Measurements from ENCODE around the gene S100A4. TPM values are rescaled to one million over a fixed set of nuclear protein-coding genes. Genes with fewer than 3 reads are reported as not detected.

Gene S100A4
- total RNA-seq, 1 experiment from 2014 or later, result 22.7 TPM

DNA sequence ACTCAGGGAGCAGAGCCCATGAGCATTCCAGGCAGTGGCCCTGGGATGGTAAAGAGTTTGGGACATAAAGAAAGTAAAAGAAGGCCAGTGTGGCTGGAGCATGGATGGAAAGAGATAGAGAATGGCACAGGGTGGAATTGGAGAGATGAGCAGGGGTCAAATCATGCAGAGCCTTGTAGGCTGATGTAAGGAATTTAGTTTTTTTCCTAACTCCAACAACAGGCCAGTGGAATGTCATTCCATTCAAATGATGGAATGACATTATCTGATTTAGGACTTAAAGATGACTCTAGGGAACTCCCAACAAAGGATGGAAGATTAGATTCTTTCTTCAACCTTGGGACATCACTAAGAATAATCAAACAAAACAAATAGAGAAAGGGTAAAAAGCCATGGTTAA, 32.9 kb upstream of the S100A4 start:
- ChIA-PET POLR2A (no interaction called here), CTCF (interaction anchor here (1.2 to 2.4 kb wide), 5 partner anchors 10 to 84 kb away, joined by 5 to 9 read pairs (median 6); partner anchors contain the start of genes CHTOP, S100A13 and S100A16)

DNA sequence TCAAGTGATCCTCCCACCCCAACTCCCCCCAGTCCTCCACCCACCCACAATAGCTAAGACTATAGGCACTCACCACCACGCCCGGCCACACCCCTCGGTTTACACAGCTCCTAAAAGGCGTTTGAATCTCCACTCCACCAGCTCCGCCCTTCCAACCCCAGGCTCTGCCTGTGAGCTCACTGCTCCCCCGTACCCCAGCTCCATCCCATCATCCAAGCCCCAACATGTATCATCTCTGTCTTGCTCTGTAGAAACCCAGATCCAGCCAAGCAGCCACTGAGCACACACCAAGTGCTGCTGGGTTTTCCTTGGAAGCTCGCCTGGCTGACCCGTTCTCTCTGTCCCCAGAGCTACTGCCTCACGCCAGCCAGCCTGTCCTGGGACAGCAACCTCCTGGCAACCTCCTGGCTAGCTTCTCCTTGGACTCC, 32.0 kb upstream of the S100A4 start:
- Mint-ChIP-seq H3K27me3 (ENCODE audit: low read depth) (0 out of 2 replicates have a peak, but pooled peaks cover 2% of the 10 kb centered on the region), H3K9me3 (no peaks in the 10 kb centered on the region), H3K4me1 (peaks cover 16% of the 10 kb centered on the region), H3K4me3 (no peak overlapping the region), H3K27ac (no peak overlapping the region), H3K36me3 (peaks cover 3% of the 10 kb centered on the region; the same call in 1 of the 2 replicates)
- no peak for DNase-seq (ENCODE audit: low spot score)
- ChIA-PET CTCF (interaction anchor here (0.6 to 2.7 kb wide), 10 partner anchors 9 to 83 kb away, joined by 3 to 30 read pairs (median 4); partner anchors contain the start of genes CHTOP, S100A1, S100A13 and S100A14), POLR2A (interaction anchor here (0.8 to 1.1 kb wide), 2 partner anchors 21 to 57 kb away, joined by 3 to 4 read pairs; no protein-coding TSS in a partner anchor)
- ATAC-seq, result no peak
- TF ChIP-seq ZNF671 (CRISPR knock-in tag; IDR thresholded peaks at IDR 0.05), result no peak
- TF ChIP-seq, protein P1, sequence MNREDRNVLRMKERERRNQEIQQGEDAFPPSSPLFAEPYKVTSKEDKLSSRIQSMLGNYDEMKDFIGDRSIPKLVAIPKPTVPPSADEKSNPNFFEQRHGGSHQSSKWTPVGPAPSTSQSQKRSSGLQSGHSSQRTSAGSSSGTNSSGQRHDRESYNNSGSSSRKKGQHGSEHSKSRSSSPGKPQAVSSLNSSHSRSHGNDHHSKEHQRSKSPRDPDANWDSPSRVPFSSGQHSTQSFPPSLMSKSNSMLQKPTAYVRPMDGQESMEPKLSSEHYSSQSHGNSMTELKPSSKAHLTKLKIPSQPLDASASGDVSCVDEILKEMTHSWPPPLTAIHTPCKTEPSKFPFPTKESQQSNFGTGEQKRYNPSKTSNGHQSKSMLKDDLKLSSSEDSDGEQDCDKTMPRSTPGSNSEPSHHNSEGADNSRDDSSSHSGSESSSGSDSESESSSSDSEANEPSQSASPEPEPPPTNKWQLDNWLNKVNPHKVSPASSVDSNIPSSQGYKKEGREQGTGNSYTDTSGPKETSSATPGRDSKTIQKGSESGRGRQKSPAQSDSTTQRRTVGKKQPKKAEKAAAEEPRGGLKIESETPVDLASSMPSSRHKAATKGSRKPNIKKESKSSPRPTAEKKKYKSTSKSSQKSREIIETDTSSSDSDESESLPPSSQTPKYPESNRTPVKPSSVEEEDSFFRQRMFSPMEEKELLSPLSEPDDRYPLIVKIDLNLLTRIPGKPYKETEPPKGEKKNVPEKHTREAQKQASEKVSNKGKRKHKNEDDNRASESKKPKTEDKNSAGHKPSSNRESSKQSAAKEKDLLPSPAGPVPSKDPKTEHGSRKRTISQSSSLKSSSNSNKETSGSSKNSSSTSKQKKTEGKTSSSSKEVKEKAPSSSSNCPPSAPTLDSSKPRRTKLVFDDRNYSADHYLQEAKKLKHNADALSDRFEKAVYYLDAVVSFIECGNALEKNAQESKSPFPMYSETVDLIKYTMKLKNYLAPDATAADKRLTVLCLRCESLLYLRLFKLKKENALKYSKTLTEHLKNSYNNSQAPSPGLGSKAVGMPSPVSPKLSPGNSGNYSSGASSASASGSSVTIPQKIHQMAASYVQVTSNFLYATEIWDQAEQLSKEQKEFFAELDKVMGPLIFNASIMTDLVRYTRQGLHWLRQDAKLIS (CRISPR knock-in tag; IDR thresholded peaks at IDR 0.05; ENCODE audit: borderline replicate concordance), result no peak
- no peak for TF ChIP-seq GTF2I (CRISPR knock-in tag; conservative IDR thresholded peaks at IDR 0.05)
- no peak for TF ChIP-seq ZNF396 (CRISPR knock-in tag; IDR thresholded peaks at IDR 0.05; ENCODE audit: borderline replicate concordance)
- TF ChIP-seq USF1 (CRISPR knock-in tag; IDR thresholded peaks at IDR 0.05), result no peak
- TF ChIP-seq HMGA2 (CRISPR knock-in tag; IDR thresholded peaks at IDR 0.05), result no peak
- TF ChIP-seq CREM (CRISPR knock-in tag; IDR thresholded peaks at IDR 0.05), result no peak
- TF ChIP-seq, protein P2, sequence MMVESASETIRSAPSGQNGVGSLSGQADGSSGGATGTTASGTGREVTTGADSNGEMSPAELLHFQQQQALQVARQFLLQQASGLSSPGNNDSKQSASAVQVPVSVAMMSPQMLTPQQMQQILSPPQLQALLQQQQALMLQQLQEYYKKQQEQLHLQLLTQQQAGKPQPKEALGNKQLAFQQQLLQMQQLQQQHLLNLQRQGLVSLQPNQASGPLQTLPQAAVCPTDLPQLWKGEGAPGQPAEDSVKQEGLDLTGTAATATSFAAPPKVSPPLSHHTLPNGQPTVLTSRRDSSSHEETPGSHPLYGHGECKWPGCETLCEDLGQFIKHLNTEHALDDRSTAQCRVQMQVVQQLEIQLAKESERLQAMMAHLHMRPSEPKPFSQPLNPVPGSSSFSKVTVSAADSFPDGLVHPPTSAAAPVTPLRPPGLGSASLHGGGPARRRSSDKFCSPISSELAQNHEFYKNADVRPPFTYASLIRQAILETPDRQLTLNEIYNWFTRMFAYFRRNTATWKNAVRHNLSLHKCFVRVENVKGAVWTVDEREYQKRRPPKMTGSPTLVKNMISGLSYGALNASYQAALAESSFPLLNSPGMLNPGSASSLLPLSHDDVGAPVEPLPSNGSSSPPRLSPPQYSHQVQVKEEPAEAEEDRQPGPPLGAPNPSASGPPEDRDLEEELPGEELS (CRISPR knock-in tag; IDR thresholded peaks at IDR 0.05), result no peak
- TF ChIP-seq, protein P3, sequence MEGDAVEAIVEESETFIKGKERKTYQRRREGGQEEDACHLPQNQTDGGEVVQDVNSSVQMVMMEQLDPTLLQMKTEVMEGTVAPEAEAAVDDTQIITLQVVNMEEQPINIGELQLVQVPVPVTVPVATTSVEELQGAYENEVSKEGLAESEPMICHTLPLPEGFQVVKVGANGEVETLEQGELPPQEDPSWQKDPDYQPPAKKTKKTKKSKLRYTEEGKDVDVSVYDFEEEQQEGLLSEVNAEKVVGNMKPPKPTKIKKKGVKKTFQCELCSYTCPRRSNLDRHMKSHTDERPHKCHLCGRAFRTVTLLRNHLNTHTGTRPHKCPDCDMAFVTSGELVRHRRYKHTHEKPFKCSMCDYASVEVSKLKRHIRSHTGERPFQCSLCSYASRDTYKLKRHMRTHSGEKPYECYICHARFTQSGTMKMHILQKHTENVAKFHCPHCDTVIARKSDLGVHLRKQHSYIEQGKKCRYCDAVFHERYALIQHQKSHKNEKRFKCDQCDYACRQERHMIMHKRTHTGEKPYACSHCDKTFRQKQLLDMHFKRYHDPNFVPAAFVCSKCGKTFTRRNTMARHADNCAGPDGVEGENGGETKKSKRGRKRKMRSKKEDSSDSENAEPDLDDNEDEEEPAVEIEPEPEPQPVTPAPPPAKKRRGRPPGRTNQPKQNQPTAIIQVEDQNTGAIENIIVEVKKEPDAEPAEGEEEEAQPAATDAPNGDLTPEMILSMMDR (IDR thresholded peaks at IDR 0.05), result no peak
- no peak for TF ChIP-seq CBFB (CRISPR knock-in tag; IDR thresholded peaks at IDR 0.05; ENCODE audit: low read depth)
- TF ChIP-seq SOX15 (CRISPR knock-in tag; IDR thresholded peaks at IDR 0.05), result no peak

More for the DNA sequence above, 32.9 kb upstream of the S100A4 start:
- DNase-seq (ENCODE audit: low spot score) (no peak), ATAC-seq (no peak)
- TF ChIP-seq HMGA2 (CRISPR knock-in tag; IDR thresholded peaks at IDR 0.05) (no peak), ZBTB43 (CRISPR knock-in tag; IDR thresholded peaks at IDR 0.05) (no peak), JAZF1 (CRISPR knock-in tag; IDR thresholded peaks at IDR 0.05) (no peak), TEAD4 (CRISPR knock-in tag; IDR thresholded peaks at IDR 0.05) (no peak)
- TF ChIP-seq, protein P4, sequence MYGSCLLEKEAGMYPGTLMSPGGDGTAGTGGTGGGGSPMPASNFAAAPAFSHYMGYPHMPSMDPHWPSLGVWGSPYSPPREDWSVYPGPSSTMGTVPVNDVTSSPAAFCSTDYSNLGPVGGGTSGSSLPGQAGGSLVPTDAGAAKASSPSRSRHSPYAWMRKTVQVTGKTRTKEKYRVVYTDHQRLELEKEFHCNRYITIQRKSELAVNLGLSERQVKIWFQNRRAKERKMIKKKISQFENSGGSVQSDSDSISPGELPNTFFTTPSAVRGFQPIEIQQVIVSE (CRISPR knock-in tag; IDR thresholded peaks at IDR 0.05; ENCODE audit: borderline replicate concordance), result no peak
- H3K27ac Mint-ChIP-seq, result no peak overlapping the region
- no peak overlapping the region for H3K4me3 Mint-ChIP-seq
- 0 out of 2 replicates have a peak, but pooled peaks cover 2% of the 10 kb centered on the region for H3K27me3 Mint-ChIP-seq (ENCODE audit: low read depth)
- H3K9me3 Mint-ChIP-seq, result no peaks in the 10 kb centered on the region
- peaks cover 16% of the 10 kb centered on the region for H3K4me1 Mint-ChIP-seq
- H3K36me3 Mint-ChIP-seq, result peaks cover 3% of the 10 kb centered on the region; the same call in 1 of the 2 replicates

Measured in WTC11 (cell line).